Measurements from ENCODE around the gene SGCG.

SGCG gene

DNA sequence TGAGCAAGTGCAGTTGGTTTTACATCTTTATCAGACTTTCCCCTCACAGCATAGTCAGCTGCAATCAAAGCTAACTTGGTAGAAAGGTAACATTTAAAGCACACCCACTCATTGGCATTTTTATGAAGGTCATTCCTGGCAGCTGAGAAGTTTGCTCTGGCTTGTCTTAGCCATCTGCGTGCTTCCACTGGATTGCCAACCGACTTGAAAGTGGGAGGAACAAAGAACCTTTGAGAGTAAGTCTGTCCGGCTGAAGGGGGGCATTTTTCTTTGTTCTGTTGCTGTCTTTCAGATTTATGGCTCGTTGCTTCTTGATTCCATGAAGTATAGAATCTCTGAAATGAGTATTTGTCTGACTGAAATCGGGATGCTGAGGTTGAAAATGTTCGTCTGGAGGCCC is 149.6 kb downstream of the SGCG start:
- DNase-seq (ENCODE audit: low spot score) = no peak

DNA sequence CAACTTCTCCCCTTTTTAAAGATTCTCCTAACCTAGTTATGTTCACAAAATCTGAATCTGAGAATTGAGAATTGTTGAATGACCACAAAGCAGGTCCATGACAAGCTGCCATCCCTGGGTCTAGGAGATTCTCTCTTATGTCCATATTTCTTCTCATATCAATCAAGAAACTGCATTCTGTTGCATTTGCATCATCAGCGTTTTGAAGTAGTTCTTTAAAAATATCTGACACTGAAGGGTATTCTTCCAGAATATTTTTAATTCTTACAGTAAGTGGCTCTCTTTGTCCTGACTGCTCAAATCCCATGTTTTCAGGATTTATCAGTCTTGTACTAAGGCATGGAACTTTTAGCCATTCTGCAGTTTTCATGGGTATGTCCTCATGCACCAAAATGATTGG is 158.4 kb downstream of the SGCG start:
- no peak for DNase-seq (ENCODE audit: low spot score)

DNA sequence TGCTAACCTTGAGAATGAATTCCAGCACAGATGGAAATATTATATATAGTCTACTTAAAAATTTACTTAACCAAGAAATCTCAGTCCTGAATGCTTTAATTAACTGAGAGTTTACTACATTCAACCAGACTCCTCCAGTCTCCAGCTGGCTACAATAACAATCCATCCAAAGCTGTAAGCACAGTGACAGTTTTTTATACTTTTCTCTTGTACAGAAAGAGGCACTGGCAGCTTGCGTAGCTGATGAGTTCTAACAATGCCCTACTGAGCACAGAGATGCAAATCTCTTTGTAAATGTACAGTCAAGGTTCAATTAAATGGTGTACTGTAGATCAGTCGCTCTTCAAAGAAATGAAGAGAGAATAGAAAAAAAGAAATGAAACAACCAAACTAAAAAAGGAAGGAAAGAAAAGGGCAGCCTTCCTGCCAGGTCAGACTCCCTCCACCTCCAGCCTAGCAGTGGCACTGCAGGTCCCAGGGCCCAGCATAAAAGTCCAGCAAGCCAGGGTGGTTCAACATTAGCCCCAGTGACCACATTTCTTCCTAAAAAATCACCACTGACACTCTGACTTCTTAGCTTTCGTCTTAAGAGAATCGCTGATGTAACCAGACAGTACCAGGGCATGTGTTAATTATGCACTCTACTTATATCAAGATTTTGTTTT is 164.3 kb downstream of the SGCG start:
- DNase-seq (ENCODE audit: low spot score) = no peak

DNA sequence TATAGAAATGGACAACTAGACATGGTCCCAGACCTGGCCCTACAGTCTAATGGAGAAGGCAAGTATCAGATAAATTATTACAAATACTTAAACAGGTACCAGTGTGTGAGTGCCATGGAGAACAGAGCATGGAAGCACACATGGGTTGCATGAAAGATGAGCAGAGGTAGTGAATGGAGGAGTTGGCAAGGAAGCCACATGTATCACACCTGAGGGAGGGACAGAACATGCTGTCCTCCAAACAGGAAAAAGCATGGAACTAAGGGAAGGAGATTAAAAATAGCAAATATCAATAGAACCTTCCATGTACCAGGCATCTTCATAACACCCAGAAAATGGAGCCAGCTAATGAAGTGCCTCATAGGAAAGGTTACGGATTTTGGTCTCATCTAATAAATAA is 166.8 kb downstream of the SGCG start:
- DNase-seq (ENCODE audit: low spot score) = no peak

DNA sequence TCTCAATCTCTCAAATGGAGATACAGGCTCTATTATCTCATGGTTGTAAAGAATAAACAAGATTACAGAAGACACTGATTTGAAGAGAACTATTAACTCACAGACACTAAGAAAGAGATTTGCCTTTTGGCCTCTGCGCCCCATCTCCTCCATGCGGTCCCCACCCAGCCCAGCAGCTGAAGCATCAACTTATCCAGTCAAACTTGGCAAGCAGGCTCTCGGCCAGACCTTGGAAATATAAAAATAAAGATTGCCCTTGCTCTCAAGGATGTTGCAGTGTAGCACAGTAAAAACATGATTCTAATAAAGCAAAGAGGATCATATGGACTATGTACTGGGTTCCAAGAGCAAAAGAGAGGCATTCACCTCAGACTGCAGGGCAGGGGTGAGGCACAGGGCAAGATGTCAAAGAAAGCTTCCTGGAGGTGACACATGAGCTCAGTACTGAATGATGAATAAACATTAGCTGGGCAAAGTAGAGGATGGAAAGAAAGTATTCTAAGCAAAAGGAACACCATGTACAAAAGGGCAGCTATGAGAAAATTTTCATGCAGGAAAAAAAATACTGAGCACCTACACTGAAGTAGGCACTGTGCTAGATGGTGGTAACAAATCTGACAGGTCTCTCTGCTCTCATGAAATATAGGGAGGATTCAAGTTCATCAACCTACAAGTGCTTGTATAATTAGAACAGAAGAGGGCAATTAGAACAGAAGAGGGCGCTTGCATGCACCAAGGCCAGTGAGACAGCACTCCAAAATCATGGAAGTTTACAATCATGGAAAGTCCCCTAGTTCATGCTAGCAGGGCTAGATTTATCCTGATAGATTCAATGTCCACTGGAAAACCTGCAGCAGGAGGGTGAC is 167.7 kb downstream of the SGCG start:
- no peak for DNase-seq (ENCODE audit: low spot score)

DNA sequence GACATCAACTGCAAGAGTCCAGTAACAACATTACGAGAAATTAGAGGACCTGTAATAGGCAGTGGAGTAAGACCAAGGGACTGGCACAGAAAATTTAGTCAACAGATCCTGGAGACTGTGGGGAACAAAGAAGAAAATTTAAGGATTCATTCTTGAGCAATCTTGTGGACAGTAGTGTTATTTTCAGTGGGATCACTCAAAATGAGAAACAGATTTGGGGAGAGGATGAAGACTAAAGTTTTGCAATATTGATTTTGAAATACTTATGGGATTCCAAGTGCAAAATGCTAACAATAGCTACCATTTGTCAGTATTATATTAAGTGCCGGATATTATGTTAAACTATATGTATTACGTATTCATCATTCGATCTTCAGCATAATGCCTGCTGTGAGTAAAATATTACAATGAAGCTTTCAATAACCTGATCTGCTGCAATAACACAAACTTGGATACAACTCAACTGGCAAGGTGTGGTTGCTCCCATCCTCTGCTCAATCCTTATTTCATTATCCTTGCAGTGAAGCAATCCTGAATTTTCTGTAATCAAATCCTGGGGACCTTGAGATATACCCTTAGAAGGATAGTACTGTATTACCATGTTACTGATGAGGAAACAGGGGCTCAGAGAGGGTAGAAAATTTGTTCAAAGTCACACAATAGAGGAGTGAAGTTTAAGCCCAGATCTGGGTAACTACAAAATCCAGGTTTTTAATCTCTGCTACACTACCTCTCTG is 168.6 kb downstream of the SGCG start:
- DNase-seq (ENCODE audit: low spot score) = no peak

DNA sequence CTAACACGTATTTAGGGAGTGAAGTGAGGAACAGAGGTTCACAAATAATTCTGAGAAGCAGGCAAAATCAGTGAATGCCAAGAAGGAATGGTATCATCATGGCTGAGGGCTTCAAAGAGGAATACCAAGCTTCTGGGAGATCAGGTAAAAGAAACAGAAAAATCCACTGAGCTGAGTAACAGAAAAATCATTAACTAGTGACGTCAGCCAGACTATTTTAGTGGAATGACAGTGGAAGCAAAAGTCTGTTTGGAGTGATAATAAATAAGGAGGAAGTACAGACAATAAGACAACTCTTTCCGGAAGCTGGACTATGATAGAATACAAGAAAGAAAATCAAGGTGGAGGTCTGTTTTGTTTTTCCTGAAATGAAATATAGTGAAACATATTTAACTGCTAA is 169.2 kb downstream of the SGCG start:
- no peak for DNase-seq (ENCODE audit: low spot score)

DNA sequence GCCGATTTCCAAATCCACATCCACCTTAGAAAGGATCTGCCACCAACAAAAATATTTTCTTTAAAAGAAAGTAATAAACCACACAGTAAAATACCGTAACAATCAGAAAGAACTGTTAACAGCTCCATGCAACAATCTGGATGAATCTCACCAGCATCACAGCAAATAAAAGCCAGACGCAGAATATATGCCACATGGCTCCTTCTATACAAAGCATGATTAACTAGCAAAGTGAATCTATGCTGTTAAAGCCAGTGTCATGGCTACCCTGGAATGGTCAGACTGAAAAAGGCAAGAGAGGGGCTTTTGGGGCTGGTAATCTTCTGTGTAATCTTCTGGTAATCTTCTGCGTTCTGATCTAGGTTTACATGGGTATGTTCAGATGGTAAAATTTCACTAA is 171.4 kb downstream of the SGCG start:
- no peak for DNase-seq (ENCODE audit: low spot score)

DNA sequence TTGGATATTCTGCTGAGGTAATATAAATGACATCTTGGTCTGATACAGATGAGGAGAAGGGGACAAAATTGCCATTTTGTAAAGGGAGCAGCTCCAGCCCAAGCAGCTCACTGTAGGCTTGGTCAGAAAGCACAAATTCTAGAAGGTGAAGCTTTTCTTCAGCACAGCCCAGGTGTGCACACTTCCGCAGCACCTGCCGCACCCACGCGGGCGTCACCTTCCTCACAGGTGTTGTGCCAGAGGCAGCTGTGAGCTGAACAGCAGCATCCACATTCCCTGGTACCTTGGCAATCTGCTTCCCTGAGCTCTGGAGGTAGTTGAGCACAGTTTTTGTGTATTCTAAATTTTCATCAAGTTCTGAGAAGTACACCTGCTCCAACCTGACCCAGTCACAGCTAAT is 173.7 kb downstream of the SGCG start:
- DNase-seq (ENCODE audit: low spot score) = no peak

DNA sequence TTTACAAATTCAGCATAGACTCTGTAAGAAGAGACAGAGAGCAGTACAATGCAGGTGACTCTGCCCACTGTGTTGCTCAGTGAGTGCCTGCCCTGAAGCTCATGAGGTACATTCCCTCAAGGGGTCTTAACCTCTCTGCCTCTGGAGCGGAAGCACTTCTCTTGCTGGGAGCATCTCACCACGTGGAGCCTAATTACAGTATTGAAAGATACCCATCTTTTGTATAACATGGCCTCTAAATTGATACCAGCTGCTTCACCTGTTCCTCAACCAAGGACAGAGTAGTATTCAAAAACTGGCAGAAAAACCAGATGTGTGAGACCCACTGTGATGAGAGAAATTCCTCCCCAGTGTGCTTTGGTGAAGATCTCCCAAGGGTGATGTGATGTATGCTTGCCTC is 175.6 kb downstream of the SGCG start:
- DNase-seq (ENCODE audit: low spot score) = no peak

DNA sequence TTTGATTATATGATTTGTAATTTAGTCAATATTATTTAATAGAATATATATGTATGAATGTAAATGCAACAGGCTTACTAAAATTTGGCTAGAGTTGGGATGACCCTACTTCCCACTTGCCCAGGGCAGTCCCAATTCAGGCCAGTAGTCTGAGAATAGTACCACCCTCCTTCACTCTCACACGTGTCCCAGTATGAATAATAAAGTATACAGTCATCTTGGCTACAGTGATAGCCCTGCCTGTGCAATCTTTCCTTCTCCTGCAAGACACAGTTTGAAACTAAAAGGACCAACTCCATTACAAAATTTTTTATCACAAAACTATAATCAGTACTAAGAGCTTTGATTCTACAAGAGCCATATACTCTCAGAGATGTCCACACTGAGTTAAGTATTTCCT is 176.6 kb downstream of the SGCG start:
- DNase-seq (ENCODE audit: low spot score) = no peak

DNA sequence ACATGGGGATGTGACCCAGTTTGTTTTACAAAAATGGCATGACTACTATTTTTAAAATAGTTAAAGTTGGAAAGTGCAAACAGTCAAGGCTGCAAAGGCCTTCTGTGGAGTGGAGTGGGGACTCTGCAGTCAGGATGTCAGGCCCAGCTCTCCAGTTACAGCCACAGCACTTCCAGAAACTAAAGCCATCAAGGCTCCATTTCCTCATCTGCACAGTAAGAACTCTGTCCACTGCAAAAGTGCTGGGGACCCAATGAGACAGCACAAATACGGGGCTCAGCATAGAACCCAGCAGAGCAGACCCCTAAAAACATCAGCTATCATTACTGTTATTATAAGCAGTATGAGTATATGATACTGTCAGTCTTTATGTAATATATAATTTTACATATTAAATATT is 179.1 kb downstream of the SGCG start:
- DNase-seq (ENCODE audit: low spot score) = no peak

DNA sequence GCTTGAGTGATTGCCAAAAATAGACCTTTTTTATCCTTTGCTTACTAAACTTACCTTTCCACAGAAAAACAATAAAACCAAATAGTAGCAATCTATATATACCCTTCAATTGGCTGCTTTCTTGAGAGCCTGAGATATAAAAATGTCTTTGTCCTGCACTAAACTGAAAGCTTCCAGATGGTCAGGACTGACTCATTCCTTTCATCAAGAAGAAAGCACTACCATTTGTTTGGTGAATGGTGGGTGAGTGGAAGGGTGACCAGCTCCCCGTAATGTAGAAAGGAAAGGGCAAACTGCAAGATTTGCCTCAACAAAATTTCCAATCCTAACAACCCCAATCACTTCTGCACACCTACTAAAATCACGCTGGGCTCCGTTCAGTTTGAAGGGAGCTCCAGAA is 184.9 kb downstream of the SGCG start:
- DNase-seq (ENCODE audit: low spot score) = no peak

DNA sequence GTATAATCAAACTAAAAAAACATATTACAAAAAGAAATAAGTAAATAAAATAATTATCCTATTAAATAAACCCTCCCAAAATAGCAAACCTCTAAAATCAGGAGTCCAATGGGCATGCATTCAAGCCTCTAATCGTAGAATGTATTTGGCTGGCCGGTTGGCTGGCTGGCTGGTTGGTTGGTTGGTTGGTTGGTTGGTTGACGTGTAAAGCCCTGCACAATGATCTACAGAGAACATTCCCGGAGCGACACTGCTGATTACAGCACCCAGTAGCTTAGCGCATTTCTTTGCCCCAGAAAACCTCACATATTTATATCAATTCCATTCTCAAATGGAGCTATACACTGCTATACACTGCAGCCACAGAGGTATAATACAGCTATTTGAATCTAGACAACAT is 187.1 kb downstream of the SGCG start:
- no peak for DNase-seq (ENCODE audit: low spot score)

DNA sequence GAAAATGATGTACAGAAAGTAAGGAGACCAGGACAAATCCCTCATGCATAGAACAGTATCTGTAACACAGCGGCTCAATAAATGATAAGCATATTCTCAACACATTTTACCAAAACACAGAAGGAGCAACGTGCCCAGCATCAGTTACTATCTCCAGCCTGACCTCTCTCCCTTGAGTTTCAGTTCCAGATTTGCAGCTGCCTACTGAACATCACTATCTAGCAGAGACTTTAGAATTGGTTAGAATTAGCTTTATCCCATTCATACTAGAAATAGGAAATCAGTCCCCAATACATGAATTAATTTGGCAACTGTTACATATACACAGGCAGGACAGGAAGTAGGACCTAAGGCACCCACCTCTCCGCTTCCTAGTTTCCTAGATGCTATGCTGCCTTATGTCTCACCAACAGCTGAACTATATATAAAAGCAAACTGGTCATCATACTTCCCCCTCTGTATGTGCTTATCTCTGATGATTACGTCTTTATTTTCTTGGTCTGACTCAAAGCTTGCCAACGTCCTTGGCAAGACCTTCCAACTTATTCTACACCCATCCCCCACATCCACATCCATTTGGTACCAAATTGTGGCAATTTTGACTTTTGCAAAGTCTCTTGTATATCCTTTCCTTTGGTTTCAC is 191.6 kb downstream of the SGCG start:
- DNase-seq (ENCODE audit: low spot score) = no peak

Measured in CD4-positive, alpha-beta T cell treated with Interleukin-2 at 100 ng/mL for 4 hours (primary cell).